NCI-H82 treated with DMSO at 0.1 percent for 48 hours (cell line): ENCODE measurements around the gene CPT1A.

Source experiments
- DNase-seq: peaks from one replicate; lab custom pipeline; 2025; ENCODE audit not compliant: unreplicated experiment; lab: John Stamatoyannopoulos, UW

Gene CPT1A

GRCh38 chr11:68832476-68833181 is 9.1 kb downstream of the CPT1A start:
- no peak for DNase-seq

GRCh38 chr11:68831124-68831523 is 10.6 kb downstream of the CPT1A start:
- DNase-seq = no peak

DNA sequence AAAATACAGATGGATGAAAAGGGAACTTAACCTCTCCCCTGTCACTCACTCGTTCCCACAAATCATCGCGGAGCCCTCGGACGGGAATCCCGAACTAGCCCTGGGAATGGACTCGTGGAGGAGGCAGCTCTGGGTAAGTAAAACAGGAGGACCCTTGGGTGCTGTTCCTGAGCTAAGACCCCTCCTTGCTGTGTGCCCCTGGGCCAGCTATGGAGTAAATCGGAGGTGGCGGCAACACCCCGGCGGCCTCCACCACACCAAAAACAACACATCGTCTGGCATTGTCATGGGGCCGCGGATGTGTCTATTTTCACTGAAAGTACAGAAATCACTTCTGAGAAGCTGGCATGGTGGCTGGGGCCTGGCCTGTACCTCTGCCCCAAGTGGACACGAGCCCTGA is 12.1 kb downstream of the CPT1A start:
- DNase-seq = no peak

DNA sequence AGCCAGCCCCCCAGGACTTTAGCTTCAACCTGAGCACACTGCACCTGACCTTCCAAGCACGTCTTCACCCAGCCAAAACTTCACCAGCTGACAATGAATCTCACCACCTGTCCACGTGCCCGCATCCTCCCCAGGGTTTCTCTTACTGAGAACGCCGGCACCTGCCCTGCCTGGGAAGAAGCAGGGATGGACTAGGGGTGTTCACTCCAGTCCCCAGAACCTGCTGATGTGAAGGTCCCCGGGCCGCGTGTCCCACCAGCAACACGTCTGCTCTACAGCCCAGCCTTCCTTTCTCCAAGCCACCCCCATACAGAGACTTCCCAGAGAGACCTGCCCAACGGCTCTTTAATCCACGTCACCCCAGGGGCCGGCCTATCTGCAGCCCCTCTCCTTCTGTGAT is 12.8 kb downstream of the CPT1A start:
- DNase-seq = no peak

DNA sequence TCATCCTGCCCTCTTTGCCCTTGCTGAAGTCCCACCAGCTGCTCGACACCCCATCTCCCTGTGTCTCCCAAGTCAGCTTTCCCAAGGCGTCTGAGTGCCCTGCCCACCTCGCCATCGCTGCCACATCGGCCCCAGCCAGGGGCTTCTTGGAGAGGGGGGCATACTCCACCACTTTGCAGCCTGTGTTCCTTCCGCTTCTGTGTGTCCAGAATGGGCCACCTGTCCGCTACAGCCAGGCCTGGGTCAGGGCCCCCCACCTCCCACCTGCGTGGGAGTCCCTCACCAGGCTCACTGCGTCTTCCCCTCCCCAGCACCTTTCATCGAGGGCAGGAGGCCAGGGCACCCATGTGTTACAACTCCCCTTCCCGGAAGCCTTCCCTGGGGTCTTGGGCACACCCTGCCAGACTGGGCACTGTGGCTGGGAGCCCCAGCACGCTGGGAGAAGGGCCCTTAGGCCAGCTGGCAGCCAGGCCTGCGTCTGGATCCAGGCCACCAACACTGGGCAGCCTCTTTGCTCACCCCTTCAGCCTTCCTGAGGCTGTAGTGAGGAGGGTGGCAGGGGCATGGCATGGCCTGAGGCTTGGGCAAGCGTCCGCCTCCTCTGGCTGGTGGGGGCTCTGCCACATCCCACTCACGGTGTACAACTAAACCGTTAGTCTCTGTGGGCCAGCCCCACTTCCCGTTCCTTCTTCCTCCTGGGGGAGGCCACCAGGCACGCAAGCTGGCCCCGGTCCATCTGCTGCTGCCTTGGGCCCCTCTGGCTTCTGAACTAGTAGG is 13.4 kb downstream of the CPT1A start:
- no peak for DNase-seq

DNA sequence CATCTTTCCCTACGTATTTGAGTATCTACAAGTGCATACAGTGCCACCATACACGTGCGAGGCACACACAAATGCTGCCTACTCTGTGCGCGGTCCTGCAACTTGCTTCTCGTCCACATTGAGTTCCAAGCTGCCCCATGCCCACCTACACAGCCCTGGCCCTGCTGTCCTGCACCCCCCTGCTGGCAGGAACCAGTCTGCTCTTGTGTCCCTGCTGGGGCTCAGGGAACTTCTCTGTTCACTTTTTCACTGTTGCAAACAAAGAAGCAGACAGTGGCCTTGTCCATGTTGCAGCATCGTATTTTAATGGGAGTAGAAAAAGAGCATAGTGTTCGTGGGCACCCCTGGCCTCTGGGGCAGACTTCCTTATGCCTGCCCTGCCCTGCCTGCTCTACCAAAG is 14.0 kb downstream of the CPT1A start:
- DNase-seq = no peak

- DNase-seq = no peak
Measured at GRCh38 chr11:68826726-68827125, 15.0 kb downstream of the CPT1A start.

GRCh38 chr11:68825571-68825970 is 16.1 kb downstream of the CPT1A start:
- DNase-seq = no peak

DNA sequence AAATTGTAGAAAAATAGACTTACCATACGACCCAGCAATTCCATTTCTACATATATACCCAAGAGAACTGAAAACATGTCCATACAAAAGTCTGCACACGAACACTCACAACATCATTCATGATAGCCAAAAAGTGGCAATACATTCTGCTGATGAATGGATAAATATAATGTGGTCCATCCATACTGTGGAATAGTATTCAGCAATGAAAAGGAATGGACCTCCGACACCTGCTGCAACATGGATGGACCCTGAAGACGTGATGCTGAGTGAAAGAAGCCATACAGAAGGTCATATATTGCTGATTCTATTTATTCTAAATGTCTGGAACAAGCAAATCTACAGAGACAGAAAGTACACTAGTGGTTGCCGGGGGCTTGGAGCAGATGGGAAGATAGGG is 19.2 kb downstream of the CPT1A start:
- DNase-seq = no peak

DNA sequence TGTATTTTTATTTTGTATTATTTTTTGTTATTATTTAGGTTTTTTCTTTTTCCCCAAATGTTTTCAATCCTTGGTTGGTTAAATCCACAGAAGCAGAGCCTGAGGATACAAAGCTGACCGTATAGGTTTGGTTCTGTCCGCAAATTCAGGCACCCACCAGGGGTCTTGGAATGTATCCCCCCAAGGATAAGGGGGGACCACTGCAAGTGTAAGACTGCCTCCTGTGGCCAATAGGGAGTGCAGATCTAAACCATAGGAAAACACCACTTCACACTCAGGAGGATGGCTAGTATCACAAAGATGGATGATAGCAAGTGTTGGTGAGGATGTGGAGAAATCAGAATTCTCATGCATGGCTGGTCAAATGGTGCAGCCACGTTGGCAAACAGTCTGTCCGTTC is 20.0 kb downstream of the CPT1A start:
- DNase-seq = no peak

- no peak for DNase-seq
Measured at GRCh38 chr11:68819362-68819761, 22.4 kb downstream of the CPT1A start.

- DNase-seq = no peak
Measured at GRCh38 chr11:68818181-68818580, 23.5 kb downstream of the CPT1A start.

- DNase-seq = no peak
Measured at GRCh38 chr11:68817554-68817953, 24.2 kb downstream of the CPT1A start.

GRCh38 chr11:68816917-68817419 is 24.7 kb downstream of the CPT1A start:
- DNase-seq = no peak

GRCh38 chr11:68816251-68816776 is 25.4 kb downstream of the CPT1A start:
- DNase-seq = no peak

- no peak for DNase-seq
Measured at GRCh38 chr11:68813773-68814172, 27.9 kb downstream of the CPT1A start.

DNA sequence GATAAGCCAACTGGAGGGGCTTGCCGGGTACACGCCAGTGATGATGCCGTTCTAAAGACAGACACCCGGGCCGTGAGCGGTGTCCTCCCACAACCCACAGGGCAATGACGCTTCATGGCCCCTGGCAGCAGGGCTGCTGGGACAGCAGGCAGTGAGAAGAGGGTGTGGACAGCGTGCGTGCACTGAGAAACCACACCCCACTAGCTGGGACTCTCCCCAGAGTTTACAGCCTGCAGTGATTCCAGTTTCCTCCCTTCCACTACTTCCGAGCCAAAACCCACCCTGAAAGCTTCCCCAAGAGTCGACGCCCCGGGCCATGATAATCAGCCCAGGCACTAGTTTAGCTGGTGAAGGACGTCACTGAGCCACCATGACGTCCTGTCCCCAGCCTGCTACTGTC is 29.2 kb downstream of the CPT1A start:
- no peak for DNase-seq

GRCh38 chr11:68810164-68810563 is 31.6 kb downstream of the CPT1A start:
- no peak for DNase-seq

DNA sequence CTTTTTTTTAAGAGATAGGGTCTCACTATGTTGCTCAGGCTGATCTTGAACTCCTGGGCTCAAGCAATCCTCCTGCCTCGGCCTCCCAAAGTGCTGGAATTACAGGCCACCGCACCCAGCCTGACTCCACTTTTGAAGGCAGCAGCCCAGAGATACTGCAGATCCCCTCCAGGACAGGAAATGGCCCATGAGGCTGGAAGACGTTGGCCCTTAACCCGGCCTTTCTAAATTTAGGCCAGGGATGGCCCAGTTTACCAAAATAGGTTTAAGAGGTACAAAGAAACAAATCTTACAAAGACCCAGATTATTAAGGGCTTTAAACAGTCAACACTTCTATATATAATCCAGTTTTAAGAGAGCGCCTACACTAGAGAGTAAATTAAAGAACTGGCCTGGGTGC is 32.2 kb downstream of the CPT1A start:
- no peak for DNase-seq

GRCh38 chr11:68808787-68809186 is 32.9 kb downstream of the CPT1A start:
- no peak for DNase-seq

- no peak for DNase-seq
Measured at GRCh38 chr11:68806931-68807844, 34.5 kb downstream of the CPT1A start.
